GM12875 (cell line): Measurements from ENCODE around the gene XYLT2.

Experiments
- H3K4me3 ChIP-seq: one replicate; pipeline ENCODE4 v1.5.1; 2011; ENCODE audit warnings: low read depth, low read length, control low read depth
- TF ChIP-seq, protein P1 (sequence below): IDR thresholded peaks from 2 replicates; pipeline ENCODE4 v1.5.1; 2011; ENCODE audit warnings: low read depth, mild to moderate bottlenecking, control low read depth, inconsistent platforms, low read length, moderate library complexity, borderline replicate concordance; ENCODE audit not compliant: insufficient read depth

Gene XYLT2

DNA sequence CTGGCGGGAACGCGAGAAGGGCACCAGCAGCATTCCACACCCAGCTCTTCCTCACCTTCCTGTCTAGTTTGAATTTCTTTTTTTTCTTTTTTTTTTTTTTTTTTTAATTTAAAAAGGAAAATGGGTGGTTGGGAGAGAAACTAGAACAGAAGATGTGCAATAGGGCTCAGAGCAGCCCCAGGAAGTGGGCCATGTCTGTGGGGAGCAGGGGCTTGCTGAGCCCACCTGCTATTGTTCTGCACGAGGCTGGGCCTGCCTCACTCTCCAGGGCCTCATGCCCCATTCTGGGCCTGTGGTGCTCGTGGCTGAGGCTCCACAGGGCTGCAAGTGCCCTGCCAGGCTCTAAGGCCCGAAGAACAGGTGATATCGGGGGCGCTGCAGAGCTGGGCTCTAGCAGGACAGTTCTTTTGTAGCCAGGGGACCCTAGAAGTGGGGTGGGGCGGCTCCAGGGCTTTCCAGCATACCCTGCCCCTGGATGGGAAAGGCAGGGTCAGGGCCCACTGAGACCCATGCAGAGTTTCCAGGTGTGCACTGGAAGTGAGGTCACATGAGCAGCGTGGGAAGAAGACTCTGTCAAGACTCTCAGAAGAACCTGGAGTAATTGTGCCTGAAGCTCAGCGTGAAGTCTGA is 14.7 kb downstream of the XYLT2 start:
- no peak overlapping the region for H3K4me3 ChIP-seq
- TF ChIP-seq, protein P1, sequence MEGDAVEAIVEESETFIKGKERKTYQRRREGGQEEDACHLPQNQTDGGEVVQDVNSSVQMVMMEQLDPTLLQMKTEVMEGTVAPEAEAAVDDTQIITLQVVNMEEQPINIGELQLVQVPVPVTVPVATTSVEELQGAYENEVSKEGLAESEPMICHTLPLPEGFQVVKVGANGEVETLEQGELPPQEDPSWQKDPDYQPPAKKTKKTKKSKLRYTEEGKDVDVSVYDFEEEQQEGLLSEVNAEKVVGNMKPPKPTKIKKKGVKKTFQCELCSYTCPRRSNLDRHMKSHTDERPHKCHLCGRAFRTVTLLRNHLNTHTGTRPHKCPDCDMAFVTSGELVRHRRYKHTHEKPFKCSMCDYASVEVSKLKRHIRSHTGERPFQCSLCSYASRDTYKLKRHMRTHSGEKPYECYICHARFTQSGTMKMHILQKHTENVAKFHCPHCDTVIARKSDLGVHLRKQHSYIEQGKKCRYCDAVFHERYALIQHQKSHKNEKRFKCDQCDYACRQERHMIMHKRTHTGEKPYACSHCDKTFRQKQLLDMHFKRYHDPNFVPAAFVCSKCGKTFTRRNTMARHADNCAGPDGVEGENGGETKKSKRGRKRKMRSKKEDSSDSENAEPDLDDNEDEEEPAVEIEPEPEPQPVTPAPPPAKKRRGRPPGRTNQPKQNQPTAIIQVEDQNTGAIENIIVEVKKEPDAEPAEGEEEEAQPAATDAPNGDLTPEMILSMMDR, result no peak

DNA sequence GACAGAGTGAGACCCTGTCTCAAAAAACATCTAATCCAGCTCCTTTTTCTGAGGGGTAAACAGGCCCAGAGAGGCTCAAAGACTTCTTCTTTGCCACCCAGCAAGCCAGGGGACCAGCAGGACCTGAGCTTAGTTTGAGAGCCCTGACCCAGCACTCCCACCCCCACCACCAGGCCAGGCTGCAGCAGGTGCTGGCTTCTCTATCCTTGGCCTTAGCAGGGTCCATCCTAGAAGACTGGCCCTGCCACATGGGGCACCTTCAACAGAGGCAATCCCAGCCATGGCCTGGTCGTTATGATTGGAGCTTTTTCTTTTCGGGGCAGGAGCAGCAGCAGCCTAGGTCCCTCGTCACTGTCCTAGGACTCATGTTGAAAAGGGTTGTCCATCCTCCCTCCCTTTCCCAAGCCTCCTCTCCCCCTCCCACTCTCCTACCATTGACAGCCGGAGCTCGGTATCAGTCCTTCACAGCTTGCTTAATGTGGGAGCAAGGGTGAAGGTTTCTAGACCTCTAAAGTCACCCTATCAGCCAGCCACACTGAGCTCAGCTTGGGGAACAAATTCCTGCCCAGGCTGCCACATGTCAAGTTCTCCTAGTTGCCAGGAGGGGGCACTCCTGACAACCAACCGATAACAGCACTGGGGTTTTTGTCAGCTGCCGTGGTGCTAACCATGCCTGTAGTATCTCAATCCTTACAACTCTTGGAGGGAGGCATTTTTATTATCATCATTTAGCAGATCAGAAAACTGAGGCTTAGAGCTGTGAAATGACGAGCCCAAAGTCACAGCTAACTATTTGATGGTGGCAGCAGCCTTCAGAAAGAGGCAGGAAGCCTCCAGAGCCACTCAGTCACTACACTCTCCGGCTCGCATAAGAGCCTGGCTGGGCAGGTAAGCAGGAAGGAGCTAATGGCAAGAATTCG is 15.9 kb downstream of the XYLT2 start:
- TF ChIP-seq, protein P1, result peak; percentile 83
- no peak overlapping the region for H3K4me3 ChIP-seq

DNA sequence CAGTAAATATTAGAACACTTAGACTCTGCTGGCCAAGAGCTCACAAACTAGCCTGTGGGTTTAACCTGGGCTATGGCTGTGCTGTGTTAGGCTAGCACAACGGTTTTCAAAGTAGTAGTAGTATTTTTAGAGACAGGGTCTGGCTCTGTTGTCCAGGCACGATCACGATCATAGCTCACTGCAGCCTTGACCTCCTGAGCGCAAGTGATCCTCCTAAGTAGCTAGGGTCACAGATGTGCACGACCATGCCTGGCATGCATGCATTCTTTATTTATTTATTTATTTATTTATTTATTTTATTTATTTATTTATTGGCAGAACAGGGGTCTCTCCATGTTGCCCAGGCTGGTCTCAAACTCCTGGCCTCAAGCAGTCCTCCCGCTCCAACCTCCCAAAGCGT is 16.7 kb downstream of the XYLT2 start:
- no peak overlapping the region for H3K4me3 ChIP-seq

DNA sequence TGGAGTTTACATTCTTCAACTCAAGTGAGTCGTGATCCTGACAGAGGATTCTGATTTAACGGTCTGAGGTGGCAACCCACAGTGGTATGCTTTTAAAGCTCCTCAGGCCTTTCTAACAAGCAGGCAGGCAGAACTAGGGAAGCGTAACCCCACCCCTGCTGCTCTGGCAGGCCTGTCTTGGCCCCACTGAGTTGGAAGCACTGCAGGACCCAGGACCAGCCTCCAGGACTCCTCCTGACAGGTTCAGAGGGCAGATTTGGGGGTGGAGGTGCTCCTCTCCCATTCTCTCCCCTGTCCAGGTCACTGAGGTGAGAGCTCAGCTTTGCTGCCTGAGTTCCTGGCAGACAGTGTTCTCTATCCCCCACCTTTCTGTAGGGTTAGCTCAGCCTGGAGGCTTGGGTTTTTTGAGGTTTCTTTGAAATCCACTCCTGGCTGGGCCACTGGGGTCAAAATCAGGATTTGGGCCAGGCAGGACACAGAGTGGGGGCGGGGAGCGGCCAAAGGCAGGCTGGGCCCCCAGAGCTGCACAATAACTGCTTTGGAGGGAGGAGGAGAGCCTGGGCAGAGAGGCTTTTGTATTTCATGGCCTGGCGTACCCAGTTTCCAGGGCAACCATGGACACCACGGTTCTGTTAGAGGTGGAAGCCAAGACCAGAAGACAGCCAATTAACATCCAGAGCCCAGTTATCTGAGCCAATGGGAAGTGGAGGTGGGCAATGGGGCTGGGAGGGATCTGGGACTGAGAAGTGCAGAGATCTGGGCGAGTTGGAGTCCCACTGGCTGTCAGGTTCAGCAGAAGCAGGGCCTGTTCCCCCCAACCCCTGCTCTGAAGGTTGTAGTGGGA is 17.5 kb downstream of the XYLT2 start:
- TF ChIP-seq, protein P1, result no peak
- no peak overlapping the region for H3K4me3 ChIP-seq

More for the DNA sequence above, 16.7 kb downstream of the XYLT2 start:
- TF ChIP-seq, protein P1, result no peak

DNA sequence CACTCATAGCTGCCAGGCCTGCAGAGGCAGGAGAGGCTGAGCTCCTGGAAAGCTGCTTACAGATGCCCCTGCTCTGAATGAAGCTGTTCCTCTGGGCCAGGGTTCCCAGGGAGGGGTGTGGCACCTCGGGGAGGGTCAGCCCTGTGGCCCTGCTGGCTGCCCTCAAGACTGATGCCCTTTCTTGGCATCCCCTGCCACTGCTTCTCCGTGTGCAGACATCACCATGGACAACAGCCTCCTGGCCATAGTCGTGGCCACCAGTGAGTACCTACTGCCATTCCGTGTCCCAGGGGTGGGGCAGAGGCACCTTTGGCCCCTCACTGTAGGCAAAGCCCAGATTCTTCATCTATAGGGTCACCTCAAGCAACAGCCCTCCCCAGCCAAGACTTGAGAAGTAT is 18.1 kb downstream of the XYLT2 start:
- H3K4me3 ChIP-seq, result no peak overlapping the region
- TF ChIP-seq, protein P1, result no peak

DNA sequence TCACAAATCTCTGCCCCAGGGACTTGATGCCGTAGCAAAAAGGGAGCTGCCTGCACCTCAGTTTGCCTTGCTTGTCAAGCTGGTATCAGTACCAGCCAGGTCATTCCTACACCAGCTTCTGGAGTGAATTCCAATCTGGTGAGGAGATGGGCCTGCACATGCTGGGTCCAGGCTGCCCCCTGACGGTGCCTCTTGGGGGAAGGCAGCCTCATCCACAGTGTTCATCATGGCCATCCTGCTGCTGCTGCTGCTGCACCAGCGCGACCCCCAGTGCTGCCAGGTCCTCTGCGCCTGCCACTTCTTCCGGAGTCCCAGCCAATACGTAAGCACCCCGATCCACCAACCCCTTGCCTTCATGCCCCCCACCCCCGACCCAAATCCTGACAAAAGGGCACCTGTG is 18.8 kb downstream of the XYLT2 start:
- H3K4me3 ChIP-seq, result no peak overlapping the region
- TF ChIP-seq, protein P1, result no peak
